GM12878 (cell line): ENCODE measurements around the gene XCR1.
"Not testable (repeated sequence)": the region's sequence is repeated elsewhere in the genome, so short reads cannot be mapped to it uniquely, and the experiment has no call there.

Source experiments
- CEBPB ChIP-seq, 2 experiments: fragments of 150-350 bp in 1 of 2; IDR thresholded peaks; 2 replicates each; pipeline ENCODE4 v1.6.1; 2012 to 2014; ENCODE audit warnings: low read depth in 2 of 2, low read length in 2 of 2, borderline replicate concordance in 1 of 2, inconsistent platforms in 1 of 2
- EGR1 ChIP-seq, 2 experiments: IDR thresholded peaks; 1 replicate in 1 of 2; 2 replicates in 1 of 2; pipeline ENCODE4 v1.6.1; 2011 to 2012; ENCODE audit warnings: low read depth in 2 of 2, low read length in 2 of 2, borderline replicate concordance in 1 of 2, mild to moderate bottlenecking in 1 of 2, moderate library complexity in 1 of 2
- GABPA ChIP-seq: IDR thresholded peaks from 2 replicates; pipeline ENCODE4 v1.6.1; 2014; ENCODE audit warnings: antibody characterized with exemption, low read depth, mild to moderate bottlenecking, inconsistent platforms
- TARDBP ChIP-seq: IDR thresholded peaks from 2 replicates; pipeline ENCODE4 v1.6.1; 2016; ENCODE audit warnings: borderline replicate concordance
- ZSCAN29 ChIP-seq: fragments of 450-650 bp; IDR thresholded peaks from 2 replicates; pipeline ENCODE4 v1.6.1; 2017; ENCODE audit warnings: mild to moderate bottlenecking, moderate library complexity
- TF ChIP-seq, protein P1 (sequence below), 3 experiments: IDR thresholded peaks in 2 of 3; conservative IDR thresholded peaks in 1 of 3; 2 replicates each; pipeline ENCODE4 v1.5.1; 2011; ENCODE audit warnings: low read depth in 3 of 3, low read length in 3 of 3, mild to moderate bottlenecking in 3 of 3, control low read depth in 2 of 3, moderate library complexity in 2 of 3, inconsistent platforms in 1 of 3, mixed read lengths in 1 of 3; ENCODE audit not compliant: control insufficient read depth in 2 of 3, insufficient read depth in 1 of 3; ENCODE audit errors: extremely low read depth in 1 of 3
- TF ChIP-seq, protein P2 (sequence below): fragments of 450-650 bp; formaldehyde crosslinking; IDR thresholded peaks from 2 replicates; pipeline ENCODE4 v1.4.0; 2020; ENCODE audit warnings: mild to moderate bottlenecking, moderate library complexity

DNA sequence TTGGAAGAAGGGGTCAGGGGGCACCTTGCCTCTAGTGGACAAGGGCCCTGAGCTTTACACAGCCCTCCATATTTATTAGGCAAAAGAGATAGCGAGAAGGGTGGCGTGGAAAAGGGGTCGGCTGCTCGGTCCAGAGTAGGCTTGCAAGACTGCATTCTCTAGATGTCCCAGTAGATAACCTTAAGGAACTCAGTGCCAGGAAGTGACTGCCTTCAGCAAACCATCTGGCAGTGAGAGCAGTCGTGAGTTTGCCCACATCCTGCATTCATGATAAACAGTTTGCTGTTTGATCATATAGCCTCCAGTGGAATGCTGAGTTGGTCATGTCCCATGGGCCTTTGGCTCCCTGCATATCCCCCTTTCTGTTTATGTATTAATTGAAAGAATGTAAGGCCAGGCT lies 18.9 kb upstream of the XCR1 start:
- TF ChIP-seq CEBPB (IDR thresholded peaks at IDR 0.05; ENCODE audit: borderline replicate concordance in 1 of 2, low read depth in 2 of 2, low read length in 2 of 2); GABPA; EGR1 (IDR thresholded peaks at IDR 0.05; ENCODE audit: borderline replicate concordance in 1 of 2, low read depth in 2 of 2, low read length in 2 of 2); ZSCAN29; TARDBP: not testable (repeated sequence)
- TF ChIP-seq, protein P1, sequence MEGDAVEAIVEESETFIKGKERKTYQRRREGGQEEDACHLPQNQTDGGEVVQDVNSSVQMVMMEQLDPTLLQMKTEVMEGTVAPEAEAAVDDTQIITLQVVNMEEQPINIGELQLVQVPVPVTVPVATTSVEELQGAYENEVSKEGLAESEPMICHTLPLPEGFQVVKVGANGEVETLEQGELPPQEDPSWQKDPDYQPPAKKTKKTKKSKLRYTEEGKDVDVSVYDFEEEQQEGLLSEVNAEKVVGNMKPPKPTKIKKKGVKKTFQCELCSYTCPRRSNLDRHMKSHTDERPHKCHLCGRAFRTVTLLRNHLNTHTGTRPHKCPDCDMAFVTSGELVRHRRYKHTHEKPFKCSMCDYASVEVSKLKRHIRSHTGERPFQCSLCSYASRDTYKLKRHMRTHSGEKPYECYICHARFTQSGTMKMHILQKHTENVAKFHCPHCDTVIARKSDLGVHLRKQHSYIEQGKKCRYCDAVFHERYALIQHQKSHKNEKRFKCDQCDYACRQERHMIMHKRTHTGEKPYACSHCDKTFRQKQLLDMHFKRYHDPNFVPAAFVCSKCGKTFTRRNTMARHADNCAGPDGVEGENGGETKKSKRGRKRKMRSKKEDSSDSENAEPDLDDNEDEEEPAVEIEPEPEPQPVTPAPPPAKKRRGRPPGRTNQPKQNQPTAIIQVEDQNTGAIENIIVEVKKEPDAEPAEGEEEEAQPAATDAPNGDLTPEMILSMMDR (IDR thresholded peaks at IDR 0.05 in 2 of 3, conservative IDR thresholded peaks at IDR 0.05 in 1 of 3; ENCODE audit: control insufficient read depth in 2 of 3, extremely low read depth in 1 of 3, insufficient read depth in 1 of 3, low read depth in 3 of 3, low read length in 3 of 3) = not testable (repeated sequence)
- TF ChIP-seq, protein P2, sequence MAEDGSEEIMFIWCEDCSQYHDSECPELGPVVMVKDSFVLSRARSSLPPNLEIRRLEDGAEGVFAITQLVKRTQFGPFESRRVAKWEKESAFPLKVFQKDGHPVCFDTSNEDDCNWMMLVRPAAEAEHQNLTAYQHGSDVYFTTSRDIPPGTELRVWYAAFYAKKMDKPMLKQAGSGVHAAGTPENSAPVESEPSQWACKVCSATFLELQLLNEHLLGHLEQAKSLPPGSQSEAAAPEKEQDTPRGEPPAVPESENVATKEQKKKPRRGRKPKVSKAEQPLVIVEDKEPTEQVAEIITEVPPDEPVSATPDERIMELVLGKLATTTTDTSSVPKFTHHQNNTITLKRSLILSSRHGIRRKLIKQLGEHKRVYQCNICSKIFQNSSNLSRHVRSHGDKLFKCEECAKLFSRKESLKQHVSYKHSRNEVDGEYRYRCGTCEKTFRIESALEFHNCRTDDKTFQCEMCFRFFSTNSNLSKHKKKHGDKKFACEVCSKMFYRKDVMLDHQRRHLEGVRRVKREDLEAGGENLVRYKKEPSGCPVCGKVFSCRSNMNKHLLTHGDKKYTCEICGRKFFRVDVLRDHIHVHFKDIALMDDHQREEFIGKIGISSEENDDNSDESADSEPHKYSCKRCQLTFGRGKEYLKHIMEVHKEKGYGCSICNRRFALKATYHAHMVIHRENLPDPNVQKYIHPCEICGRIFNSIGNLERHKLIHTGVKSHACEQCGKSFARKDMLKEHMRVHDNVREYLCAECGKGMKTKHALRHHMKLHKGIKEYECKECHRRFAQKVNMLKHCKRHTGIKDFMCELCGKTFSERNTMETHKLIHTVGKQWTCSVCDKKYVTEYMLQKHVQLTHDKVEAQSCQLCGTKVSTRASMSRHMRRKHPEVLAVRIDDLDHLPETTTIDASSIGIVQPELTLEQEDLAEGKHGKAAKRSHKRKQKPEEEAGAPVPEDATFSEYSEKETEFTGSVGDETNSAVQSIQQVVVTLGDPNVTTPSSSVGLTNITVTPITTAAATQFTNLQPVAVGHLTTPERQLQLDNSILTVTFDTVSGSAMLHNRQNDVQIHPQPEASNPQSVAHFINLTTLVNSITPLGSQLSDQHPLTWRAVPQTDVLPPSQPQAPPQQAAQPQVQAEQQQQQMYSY = not testable (repeated sequence)
